ENCODE data around the gene FAP.

The FAP gene

GRCh38 chr2:162243294-162243693 lies at the start of gene FAP:
Gene FAP (minus strand): TSS chr2:162243445. CDS start chr2:162243327, 118 bp downstream.
- no peak for DNase-seq (ENCODE audit: low read depth)

GRCh38 chr2:162291748-162292147 lies 48.5 kb upstream of the FAP start:
- DNase-seq (ENCODE audit: low read depth) = no peak

- no peak for DNase-seq (ENCODE audit: low read depth)
Measured at GRCh38 chr2:162282765-162283425, 39.6 kb upstream of the FAP start.

- no peak for DNase-seq (ENCODE audit: low read depth)
Measured at GRCh38 chr2:162280654-162281053, 37.4 kb upstream of the FAP start.

GRCh38 chr2:162277381-162277780 lies 34.1 kb upstream of the FAP start:
- no peak for DNase-seq (ENCODE audit: low read depth)

GRCh38 chr2:162267996-162268395 lies 24.8 kb upstream of the FAP start:
- DNase-seq (ENCODE audit: low read depth) = no peak

GRCh38 chr2:162267496-162267895 lies 24.3 kb upstream of the FAP start:
- no peak for DNase-seq (ENCODE audit: low read depth)

GRCh38 chr2:162266460-162266760 lies 23.2 kb upstream of the FAP start:
- no peak for DNase-seq (ENCODE audit: low read depth)

GRCh38 chr2:162265666-162266459 lies 22.6 kb upstream of the FAP start:
- DNase-seq (ENCODE audit: low read depth) = no peak

- no peak for DNase-seq (ENCODE audit: low read depth)
Measured at GRCh38 chr2:162261032-162261945, 18.0 kb upstream of the FAP start.

GRCh38 chr2:162258686-162259085 lies 15.4 kb upstream of the FAP start:
- DNase-seq (ENCODE audit: low read depth) = no peak

GRCh38 chr2:162258169-162258568 lies 14.9 kb upstream of the FAP start:
- DNase-seq (ENCODE audit: low read depth) = no peak

GRCh38 chr2:162257425-162257824 lies 14.2 kb upstream of the FAP start:
- DNase-seq (ENCODE audit: low read depth) = no peak

- no peak for DNase-seq (ENCODE audit: low read depth)
Measured at GRCh38 chr2:162256591-162256991, 13.3 kb upstream of the FAP start.

GRCh38 chr2:162254236-162254871 lies 11.1 kb upstream of the FAP start:
- no peak for DNase-seq (ENCODE audit: low read depth)

GRCh38 chr2:162253435-162253834 lies 10.2 kb upstream of the FAP start:
- DNase-seq (ENCODE audit: low read depth) = no peak

- no peak for DNase-seq (ENCODE audit: low read depth)
Measured at GRCh38 chr2:162252153-162252552, 8.9 kb upstream of the FAP start.

GRCh38 chr2:162245781-162246180 lies 2.5 kb upstream of the FAP start:
- DNase-seq (ENCODE audit: low read depth) = no peak

- DNase-seq (ENCODE audit: low read depth) = no peak
Measured at GRCh38 chr2:162245061-162245460, 1.8 kb upstream of the FAP start.

GRCh38 chr2:162244541-162245031 lies 1.3 kb upstream of the FAP start:
- no peak for DNase-seq (ENCODE audit: low read depth)

GRCh38 chr2:162243715-162244114 lies 470 bp upstream of the FAP start:
- DNase-seq (ENCODE audit: low read depth) = no peak

Data from activated gamma-delta T cell treated with anti-CD3 and anti-CD28 coated beads, Interleukin-2, amount 50 U/mL, for 16 hours (primary cell).